HTR-8/SVneo (cell line): ENCODE data around the gene PANK3.
"Not testable (repeated sequence)": the region's sequence is repeated elsewhere in the genome, so short reads cannot be mapped to it uniquely, and the experiment has no call there.

Experiments
- DNase-seq: peaks from one replicate; pipeline ENCODE4 v3.0.0; 2011; ENCODE audit warnings: low spot score, mixed read lengths; ENCODE audit not compliant: insufficient read length
- FAIRE-seq: peaks from 2 replicates; lab custom pipeline; 2011; peaks lifted over from hg19 to GRCh38; lab: Jason Lieb, UNC

Gene PANK3

DNA sequence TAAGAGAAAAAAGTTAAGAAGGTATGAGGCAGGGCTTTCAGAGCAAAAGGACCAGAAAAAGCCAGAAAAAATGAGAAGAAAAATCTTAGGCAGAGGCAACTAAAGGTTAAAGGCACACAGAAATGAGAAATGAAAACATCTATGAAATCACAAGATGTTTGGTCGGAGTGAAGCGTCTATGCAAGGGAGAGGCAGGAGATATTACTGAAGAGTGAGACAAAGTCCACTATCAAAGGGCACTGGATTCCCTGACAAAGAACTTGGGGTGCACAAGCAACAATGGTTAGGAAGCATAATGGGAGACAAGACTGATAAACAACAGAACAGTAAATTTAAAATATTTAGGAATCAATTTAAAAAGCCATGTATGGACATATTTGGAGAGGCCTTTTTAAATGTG is 16.9 kb downstream of the PANK3 start:
- FAIRE-seq (no peak), DNase-seq (no peak)

DNA sequence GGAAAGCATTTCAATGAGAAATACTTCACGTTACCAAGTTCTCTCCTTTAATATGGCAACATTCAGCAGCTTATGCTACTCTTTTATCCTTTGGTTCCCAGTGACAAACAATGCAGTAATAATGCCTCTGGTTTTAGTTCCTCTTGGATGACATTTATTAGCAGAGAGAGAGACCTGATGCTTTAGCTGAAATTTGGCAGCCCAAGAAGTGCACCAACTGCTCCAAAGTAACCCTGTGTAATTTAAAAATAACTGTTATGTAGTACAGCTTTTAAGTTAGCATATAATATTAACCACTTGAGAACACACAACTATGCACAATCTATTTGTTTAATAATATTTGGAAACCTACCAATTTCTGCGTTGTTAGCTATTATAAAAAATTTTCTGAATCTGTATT is 21.8 kb downstream of the PANK3 start:
- DNase-seq, result no peak
- no peak for FAIRE-seq

- DNase-seq (no peak), FAIRE-seq (no peak)
Measured at GRCh38 chr5:168553377-168554130, 25.6 kb downstream of the PANK3 start.

- FAIRE-seq, result no peak
- no peak for DNase-seq
Measured at GRCh38 chr5:168552146-168552545, 27.0 kb downstream of the PANK3 start.

GRCh38 chr5:168550656-168551055 is 28.5 kb downstream of the PANK3 start:
- no peak for DNase-seq
- no peak for FAIRE-seq

GRCh38 chr5:168549554-168549953 is 29.6 kb downstream of the PANK3 start:
- FAIRE-seq, result no peak
- DNase-seq, result no peak

GRCh38 chr5:168537176-168537575 is 42.0 kb downstream of the PANK3 start:
- no peak for DNase-seq

GRCh38 chr5:168534351-168534750 is 44.8 kb downstream of the PANK3 start:
- FAIRE-seq, result not testable (repeated sequence)

More at GRCh38 chr5:168537176-168537575, 42.0 kb downstream of the PANK3 start:
- FAIRE-seq, result no peak

GRCh38 chr5:168531987-168532864 is 46.9 kb downstream of the PANK3 start:
- no peak for DNase-seq
- peak; percentile 42 for FAIRE-seq

More at GRCh38 chr5:168534351-168534750, 44.8 kb downstream of the PANK3 start:
- DNase-seq, result not testable (repeated sequence)

GRCh38 chr5:168531191-168531590 is 48.0 kb downstream of the PANK3 start:
- no peak for DNase-seq
- no peak for FAIRE-seq

DNA sequence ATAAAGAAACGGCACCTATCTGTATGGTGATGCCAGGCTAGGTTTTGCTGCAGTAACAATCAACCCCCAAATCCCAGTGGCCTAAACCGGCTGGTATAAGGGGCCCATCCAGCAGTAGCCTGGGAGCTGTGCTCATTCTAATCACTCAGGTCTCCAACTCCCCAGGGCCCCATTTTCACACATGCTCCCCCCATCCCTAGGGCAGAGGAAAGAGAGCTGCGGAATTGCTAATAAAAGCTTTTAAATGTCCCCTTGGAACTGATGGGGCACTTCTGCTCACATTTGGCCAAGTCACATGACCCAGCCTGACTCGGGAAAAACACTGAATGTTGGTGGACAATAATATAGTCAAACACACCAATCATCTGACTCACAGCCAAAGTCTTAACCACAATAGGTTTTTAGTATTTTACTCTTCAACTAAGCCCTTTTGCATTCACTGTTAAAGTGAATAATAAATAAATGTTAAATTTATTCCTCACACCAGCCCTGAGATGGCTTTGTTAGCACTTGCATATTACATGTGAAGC is 48.5 kb downstream of the PANK3 start:
- no peak for FAIRE-seq
- no peak for DNase-seq

DNA sequence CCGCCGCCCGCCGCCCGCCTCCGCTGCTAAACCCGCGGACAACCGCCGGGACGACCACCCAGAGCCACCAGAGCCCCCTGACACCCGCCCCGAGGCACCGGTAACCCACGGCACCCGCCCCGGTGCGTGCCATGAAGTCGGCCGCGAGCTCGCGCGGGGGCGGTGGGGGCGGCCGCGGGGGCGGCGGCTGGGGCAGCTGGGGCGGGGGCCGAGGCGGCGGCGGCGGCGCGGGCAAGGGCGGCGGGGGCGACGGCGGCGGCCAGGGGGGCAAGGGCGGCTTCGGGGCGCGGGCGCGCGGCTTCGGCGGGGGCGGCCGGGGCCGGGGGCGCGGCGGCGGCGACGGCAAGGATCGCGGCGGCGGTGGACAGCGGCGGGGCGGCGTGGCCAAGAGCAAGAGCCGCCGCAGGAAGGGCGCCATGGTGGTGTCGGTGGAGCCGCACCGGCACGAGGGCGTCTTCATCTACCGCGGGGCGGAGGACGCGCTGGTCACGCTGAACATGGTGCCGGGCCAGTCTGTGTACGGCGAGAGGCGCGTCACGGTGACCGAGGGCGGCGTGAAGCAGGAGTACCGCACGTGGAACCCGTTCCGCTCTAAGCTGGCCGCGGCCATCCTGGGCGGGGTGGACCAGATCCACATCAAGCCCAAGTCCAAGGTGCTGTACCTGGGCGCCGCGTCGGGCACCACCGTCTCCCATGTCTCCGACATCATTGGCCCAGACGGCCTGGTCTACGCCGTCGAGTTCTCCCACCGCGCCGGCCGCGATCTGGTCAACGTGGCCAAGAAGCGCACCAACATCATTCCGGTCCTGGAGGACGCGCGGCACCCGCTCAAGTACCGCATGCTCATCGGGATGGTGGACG is 49.6 kb downstream of the PANK3 start:
- DNase-seq (no peak), FAIRE-seq (peak; percentile 38)

DNA sequence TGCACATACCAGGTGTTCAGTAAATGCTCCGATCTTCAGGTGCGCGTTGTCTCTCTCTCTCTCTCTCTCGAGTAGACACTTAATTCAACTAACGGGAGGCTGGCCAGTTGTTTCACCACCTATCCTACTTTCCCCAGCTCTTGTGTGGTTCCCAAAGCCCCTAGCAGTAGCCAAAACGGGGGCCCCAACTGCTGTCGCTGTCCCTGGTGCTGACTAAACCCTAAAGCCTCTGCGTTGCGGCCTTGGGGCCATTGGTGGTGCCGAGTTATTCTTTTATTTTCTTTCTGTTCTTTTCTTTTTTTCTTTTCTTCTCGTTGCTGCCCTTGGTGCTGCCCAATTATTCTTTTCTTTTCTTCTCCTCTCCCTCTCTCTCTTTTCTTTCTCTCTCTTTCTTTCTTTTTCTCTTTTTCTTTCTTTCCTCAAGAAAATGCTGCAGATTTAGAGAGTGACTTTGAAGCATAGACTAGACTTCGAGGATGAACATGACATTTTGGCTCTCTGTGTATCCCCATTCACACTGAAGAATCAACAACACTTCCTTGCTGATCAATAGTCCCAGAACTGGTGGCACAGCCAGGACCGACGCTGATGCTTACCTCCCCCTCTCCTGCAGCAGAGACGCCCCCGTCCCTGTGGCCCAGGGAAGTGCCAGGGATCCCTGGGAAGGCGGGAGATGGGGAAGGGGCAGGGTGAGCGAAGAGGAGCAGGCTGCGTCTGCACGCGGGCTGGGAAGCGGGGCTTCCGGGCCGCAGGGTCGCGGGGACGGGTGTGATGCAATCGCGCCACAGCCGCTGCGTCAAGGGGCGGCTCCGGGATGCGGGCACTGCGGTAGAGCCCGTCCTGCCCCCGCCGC is 50.4 kb downstream of the PANK3 start, which contains the start of gene FBLL1:
Gene FBLL1, plus strand, starts transcription at position 785 of the 853 bp plus-strand sequence. CDS start 200 bp downstream, outside the sequence.
- DNase-seq, result no peak

GRCh38 chr5:168527756-168528295 is 51.3 kb downstream of the PANK3 start:
- no peak for FAIRE-seq
- DNase-seq, result no peak

More for the DNA sequence above, 50.4 kb downstream of the PANK3 start, which contains the start of gene FBLL1:
- FAIRE-seq, result no peak

DNA sequence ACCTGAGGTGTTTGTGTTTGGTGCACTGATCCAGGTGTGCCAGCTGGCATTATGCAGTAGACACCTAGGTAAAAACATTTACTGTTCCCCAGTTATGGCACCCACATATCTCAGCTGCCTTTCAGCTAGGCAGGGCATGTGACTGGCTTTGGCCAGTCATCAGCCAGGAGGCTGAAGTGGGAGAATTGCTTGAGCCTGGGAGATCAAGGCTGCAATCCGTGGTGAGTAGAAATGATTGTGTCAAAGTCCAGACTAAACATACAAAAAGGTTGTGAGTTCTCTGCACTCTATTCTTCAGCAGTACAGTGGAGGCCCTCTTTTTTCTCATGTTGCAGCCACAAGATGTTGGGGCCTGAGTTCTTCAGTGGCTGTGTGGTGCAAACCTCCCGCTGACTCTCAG is 53.3 kb downstream of the PANK3 start:
- DNase-seq (no peak), FAIRE-seq (no peak)

DNA sequence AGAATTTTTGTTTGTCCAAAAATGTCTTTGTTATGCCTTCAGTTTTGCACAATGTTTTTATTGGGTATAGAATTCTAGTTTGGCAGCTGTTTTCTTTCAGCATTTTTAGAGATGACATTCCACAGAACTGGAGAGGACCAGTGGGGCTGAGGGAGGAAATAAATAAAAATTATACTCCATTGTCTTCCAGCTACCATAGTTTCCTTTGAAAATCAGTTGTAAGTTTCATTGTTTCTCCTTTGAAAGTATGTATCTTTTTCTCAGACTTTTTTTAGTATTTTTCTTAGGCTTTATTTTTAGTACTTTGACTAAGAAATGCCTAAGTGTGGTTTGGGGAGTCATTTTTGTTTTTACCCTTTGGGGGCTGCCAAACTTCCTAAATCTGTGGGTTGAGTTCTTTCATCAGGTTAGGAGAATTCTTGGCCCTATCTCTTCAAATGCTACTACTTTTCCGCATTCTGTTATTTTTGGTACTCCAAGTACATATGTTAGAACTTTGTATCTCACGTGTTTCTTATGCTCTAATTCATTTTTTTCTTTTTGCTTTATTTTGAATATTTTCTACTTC is 65.2 kb downstream of the PANK3 start:
- DNase-seq, result no peak
- no peak for FAIRE-seq

DNA sequence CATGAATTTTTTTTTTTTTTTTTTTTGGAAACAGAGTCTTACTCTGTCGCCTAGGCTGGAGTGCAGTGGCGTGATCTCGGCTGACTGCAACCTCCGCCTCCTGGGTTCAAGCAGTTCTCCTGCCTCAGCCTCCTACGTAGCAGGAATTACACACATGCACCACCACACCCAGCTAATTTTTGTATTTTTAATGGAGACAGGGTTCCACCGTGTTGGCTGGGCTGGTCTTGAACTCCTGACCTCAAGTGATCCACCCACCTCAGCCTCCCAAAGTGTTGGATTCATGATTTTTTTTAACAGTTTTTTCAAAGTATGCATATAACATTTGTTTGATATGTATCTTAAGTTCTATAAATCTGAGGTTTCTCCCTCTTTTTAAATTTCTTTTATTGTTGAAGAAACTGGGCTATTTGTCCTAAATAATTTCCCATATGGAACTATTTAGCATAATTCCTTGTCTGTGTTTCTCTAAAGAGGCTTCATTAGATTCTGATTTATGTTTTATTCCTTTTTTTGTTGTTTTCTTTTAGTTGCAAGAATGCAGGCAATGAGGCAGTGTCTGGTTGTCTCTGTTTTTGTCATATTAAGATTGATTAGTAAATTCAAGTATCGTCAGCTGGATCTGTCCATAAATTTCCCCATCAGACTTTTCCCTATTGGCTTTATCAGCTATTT is 76.5 kb downstream of the PANK3 start:
- no peak for FAIRE-seq
- no peak for DNase-seq
